PC-9 (cell line): ENCODE measurements around the gene LAMB4. TPM values are rescaled to one million over a fixed set of nuclear protein-coding genes. Genes with fewer than 3 reads are reported as not detected.

Source experiments
- BruUV-seq: library from RNA; stranded (reverse); fragments of 400-500 nt; replicated peaks from 2 replicates; lab custom pipeline; 2021; lab: Mats Ljungman, UMichigan
- CTCF ChIA-PET: fragments of 300-600 bp; sonication (Branson Sonifier 250); formaldehyde crosslinking; loops from one replicate; lab custom pipeline; 2022; ENCODE audit warnings: antibody characterized with exemption; lab: Charles Lee
- POLR2A ChIA-PET: fragments of 300-600 bp; sonication (Branson Sonifier 250); formaldehyde crosslinking; loops from one replicate; lab custom pipeline; 2022; ENCODE audit warnings: antibody characterized with exemption; ENCODE audit not compliant: unreplicated experiment; lab: Charles Lee
- DNase-seq, 2 experiments: peaks; one replicate each; pipeline versions ENCODE4 v3.0.0 to v3.0.0-alpha.2; 2015 to 2022; ENCODE audit warnings: mixed read lengths in 1 of 2
- H2AFZ ChIP-seq: fragments of 200-600 bp; sonication (generic); 2 replicates; pipeline ENCODE4 v1.8.1; 2017; ENCODE audit warnings: antibody characterized with exemption
- H3F3A ChIP-seq: fragments of 200-600 bp; sonication (generic); 2 replicates; pipeline ENCODE4 v1.8.1; 2017; ENCODE audit warnings: antibody characterized with exemption, mild to moderate bottlenecking, low read depth; ENCODE audit not compliant: insufficient read depth
- H3K27ac ChIP-seq: fragments of 200-600 bp; sonication (generic); 2 replicates; pipeline ENCODE4 v1.6.1; 2016; ENCODE audit warnings: mixed run types
- H3K27me3 ChIP-seq: fragments of 200-600 bp; sonication (generic); 2 replicates; pipeline ENCODE4 v1.6.1; 2016; ENCODE audit warnings: low read depth, mixed run types; ENCODE audit not compliant: insufficient read depth
- H3K36me3 ChIP-seq: fragments of 200-600 bp; sonication (generic); 2 replicates; pipeline ENCODE4 v1.6.1; 2016; ENCODE audit warnings: low read depth, mixed run types
- H3K4me1 ChIP-seq: fragments of 200-600 bp; sonication (generic); replicated peaks from 2 replicates; pipeline ENCODE4 v1.6.1; 2016; ENCODE audit warnings: mixed run types; ENCODE audit not compliant: insufficient read depth
- H3K4me2 ChIP-seq: fragments of 200-600 bp; sonication (generic); 2 replicates; pipeline ENCODE4 v1.6.1; 2017; ENCODE audit warnings: mixed run types
- H3K4me3 ChIP-seq: fragments of 200-600 bp; sonication (generic); 2 replicates; pipeline ENCODE4 v1.6.1; 2016; ENCODE audit warnings: mixed run types
- H3K79me2 ChIP-seq: fragments of 200-600 bp; sonication (generic); 2 replicates; pipeline ENCODE4 v1.6.1; 2017; ENCODE audit warnings: low read depth, mixed run types
- H3K9me2 ChIP-seq: fragments of 200-600 bp; sonication (generic); 2 replicates; pipeline ENCODE4 v1.8.1; 2017; ENCODE audit warnings: mild to moderate bottlenecking; ENCODE audit not compliant: insufficient read depth
- H3K9me3 ChIP-seq: fragments of 200-600 bp; sonication (generic); 2 replicates; pipeline ENCODE4 v1.8.1; 2016; ENCODE audit warnings: low read depth; ENCODE audit not compliant: insufficient read depth
- H4K20me1 ChIP-seq: fragments of 200-600 bp; sonication (generic); 2 replicates; pipeline ENCODE4 v1.8.1; 2017; ENCODE audit not compliant: insufficient read depth
- EZH2 ChIP-seq: fragments of 200-600 bp; sonication (generic); IDR thresholded peaks from 2 replicates; pipeline ENCODE4 v1.8.0; 2017; ENCODE audit warnings: antibody characterized with exemption, low read depth
- intact Hi-C: fragments of 100-400 bp; cut with micrococcal nuclease; formaldehyde crosslinking; loops from one replicate; pipeline ENCODE4 v1.10.0; 2022; ENCODE audit not compliant: unreplicated experiment
- total RNA-seq: library from RNA; stranded (reverse); gene quantifications from 2 replicates; pipeline ENCODE4 v1.2.3, GENCODE V29; 2021
- TF ChIP-seq, protein P1 (sequence below): fragments of 200-600 bp; sonication (generic); conservative IDR thresholded peaks from 2 replicates; pipeline ENCODE4 v1.6.1; 2017; ENCODE audit warnings: mixed run types, antibody characterized with exemption, mild to moderate bottlenecking, moderate library complexity

The LAMB4 gene
- total RNA-seq, 1 experiment from 2014 or later, result 0.83 TPM

DNA sequence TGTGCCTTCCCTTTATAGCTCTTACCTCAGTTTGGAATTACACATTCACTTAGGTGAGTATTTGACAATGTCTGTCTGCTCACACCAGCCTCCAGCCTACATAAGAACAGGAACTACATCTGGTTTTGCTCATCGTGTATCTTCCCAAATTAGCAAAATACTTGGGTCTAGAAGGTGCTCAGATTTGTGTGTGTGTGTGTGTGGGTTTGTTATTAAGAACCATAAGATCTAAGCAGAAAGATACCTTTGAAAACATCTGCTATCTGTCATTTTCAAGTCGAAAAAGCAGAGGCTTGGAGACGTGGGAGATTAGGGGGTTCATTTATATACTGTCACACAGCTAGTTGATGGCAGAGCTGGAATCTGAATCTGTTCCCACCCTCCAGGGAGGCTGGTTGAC is 14.8 kb upstream of the LAMB4 start:
- H3K4me3 ChIP-seq, result no peak overlapping the region
- no peaks in the 10 kb centered on the region for H3K36me3 ChIP-seq
- H3K27ac ChIP-seq, result no peak overlapping the region
- no peak overlapping the region for H2AFZ ChIP-seq
- H3K9me2 ChIP-seq, result no peaks in the 10 kb centered on the region
- H3K79me2 ChIP-seq, result no peaks in the 10 kb centered on the region
- ChIA-PET CTCF (interaction anchor here (0.6 to 1.2 kb wide), 3 partner anchors 114 to 402 kb away, joined by 3 to 24 read pairs (median 6); no protein-coding TSS in a partner anchor), POLR2A (no interaction called here)
- H4K20me1 ChIP-seq, result no peaks in the 10 kb centered on the region
- DNase-seq, result no peak
- intact Hi-C loops, result loop anchor here (5.0 to 10.0 kb wide), 4 partner anchors 253 to 1200 kb away; partner anchors contain the start of genes CBLL1 and DLD
- H3K4me2 ChIP-seq, result no peak overlapping the region
- TF ChIP-seq EZH2, result no peak
- TF ChIP-seq, protein P1, sequence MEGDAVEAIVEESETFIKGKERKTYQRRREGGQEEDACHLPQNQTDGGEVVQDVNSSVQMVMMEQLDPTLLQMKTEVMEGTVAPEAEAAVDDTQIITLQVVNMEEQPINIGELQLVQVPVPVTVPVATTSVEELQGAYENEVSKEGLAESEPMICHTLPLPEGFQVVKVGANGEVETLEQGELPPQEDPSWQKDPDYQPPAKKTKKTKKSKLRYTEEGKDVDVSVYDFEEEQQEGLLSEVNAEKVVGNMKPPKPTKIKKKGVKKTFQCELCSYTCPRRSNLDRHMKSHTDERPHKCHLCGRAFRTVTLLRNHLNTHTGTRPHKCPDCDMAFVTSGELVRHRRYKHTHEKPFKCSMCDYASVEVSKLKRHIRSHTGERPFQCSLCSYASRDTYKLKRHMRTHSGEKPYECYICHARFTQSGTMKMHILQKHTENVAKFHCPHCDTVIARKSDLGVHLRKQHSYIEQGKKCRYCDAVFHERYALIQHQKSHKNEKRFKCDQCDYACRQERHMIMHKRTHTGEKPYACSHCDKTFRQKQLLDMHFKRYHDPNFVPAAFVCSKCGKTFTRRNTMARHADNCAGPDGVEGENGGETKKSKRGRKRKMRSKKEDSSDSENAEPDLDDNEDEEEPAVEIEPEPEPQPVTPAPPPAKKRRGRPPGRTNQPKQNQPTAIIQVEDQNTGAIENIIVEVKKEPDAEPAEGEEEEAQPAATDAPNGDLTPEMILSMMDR, result no peak
- H3F3A ChIP-seq, result no peaks in the 10 kb centered on the region
- no peaks in the 10 kb centered on the region for H3K27me3 ChIP-seq
- BruUV-seq, result no TSS peak
- no peaks in the 10 kb centered on the region for H3K4me1 ChIP-seq
- no peaks in the 10 kb centered on the region for H3K9me3 ChIP-seq

DNA sequence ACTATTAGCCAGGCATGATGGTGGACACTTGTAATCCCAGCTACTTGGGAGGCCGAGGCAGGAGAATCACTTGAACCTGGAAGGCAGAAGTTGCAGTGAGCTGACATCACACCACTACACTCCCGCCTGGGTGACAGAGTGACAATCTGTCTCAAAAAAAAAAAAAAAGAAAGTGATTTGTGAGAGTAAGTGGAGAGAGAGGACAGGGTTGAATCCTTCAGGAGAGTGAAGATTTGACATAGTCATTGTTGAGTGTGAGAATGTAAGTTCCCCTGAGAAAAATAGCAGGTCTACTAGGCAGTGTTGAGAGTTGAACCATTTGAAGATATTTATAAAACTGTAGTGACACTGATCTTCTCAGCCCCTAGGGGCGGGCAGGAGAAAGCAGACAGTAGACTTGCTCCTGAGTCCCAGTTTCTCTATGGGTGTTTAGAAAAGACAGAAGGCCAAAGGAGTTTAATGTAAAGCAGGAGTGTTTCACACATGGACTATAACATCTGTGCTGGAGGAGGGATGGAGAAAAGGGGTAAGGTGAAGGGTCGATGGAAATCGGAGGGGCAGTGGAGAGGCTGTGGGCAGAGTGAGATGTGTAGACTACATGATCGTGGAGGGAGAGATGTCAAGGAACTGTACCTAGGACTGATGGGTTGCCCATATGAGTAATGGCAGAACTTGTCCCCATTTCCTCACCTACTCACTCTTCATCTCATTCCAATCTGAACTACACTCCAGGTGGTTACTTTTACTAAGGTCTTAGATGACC is 13.7 kb upstream of the LAMB4 start:
- CTCF ChIA-PET, result interaction anchor here (1.2 kb wide), 1 partner anchor 113 kb away, joined by 6 read pairs; no protein-coding TSS in a partner anchor

DNA sequence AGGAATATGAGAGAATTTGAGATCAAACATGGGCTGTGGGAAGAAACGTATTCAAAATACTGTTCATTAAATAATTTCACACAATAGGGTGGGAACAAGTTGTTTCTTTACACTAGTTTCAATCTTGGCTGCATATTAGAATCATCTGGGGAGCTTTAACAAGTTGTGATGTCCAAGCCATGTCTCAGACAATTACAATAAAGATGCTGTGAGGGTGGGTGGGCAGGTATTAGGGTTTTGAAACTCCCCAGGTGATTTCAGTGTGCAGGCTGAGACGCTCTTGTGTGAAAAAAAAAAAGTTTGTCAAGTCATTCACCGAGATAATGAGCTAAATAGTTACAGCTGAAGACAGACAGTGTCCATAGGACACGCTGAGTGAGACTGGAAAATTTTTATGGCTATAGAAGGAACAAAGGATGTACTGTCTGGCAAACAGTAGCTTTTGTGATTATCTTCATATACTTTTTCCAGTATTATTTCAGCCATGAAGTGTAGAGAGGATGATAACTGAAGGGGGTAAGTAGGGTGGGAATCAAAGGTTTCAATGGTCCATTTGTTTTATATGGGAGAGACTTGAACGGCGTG is 12.6 kb upstream of the LAMB4 start:
- no peak for TF ChIP-seq EZH2
- TF ChIP-seq, protein P1, result no peak
- no peaks in the 10 kb centered on the region for H3F3A ChIP-seq
- no peaks in the 10 kb centered on the region for H4K20me1 ChIP-seq
- H3K27me3 ChIP-seq, result no peaks in the 10 kb centered on the region
- H3K79me2 ChIP-seq, result no peaks in the 10 kb centered on the region
- no peak overlapping the region for H2AFZ ChIP-seq
- no peaks in the 10 kb centered on the region for H3K36me3 ChIP-seq
- ChIA-PET POLR2A (interaction anchor here (0.7 kb wide), 1 partner anchor 108 kb away, joined by 11 read pairs; no protein-coding TSS in a partner anchor), CTCF (no interaction called here)
- no peak overlapping the region for H3K4me2 ChIP-seq
- BruUV-seq, result no TSS peak
- no peak overlapping the region for H3K4me3 ChIP-seq
- no peaks in the 10 kb centered on the region for H3K9me2 ChIP-seq
- no peak for DNase-seq
- intact Hi-C loops, result loop anchor here (10.0 kb wide), 2 partner anchors 938 to 1198 kb away; no protein-coding TSS in a partner anchor
- no peaks in the 10 kb centered on the region for H3K9me3 ChIP-seq
- H3K27ac ChIP-seq, result no peak overlapping the region
- H3K4me1 ChIP-seq, result no peaks in the 10 kb centered on the region

More for the DNA sequence above, 13.7 kb upstream of the LAMB4 start:
- no peaks in the 10 kb centered on the region for H3K4me1 ChIP-seq
- H4K20me1 ChIP-seq, result no peaks in the 10 kb centered on the region
- no peaks in the 10 kb centered on the region for H3K36me3 ChIP-seq
- no peak for DNase-seq
- no TSS peak for BruUV-seq
- POLR2A ChIA-PET, result no interaction called here
- no peak overlapping the region for H3K4me3 ChIP-seq
- no peaks in the 10 kb centered on the region for H3K27me3 ChIP-seq
- no peak overlapping the region for H3K27ac ChIP-seq
- no peaks in the 10 kb centered on the region for H3K79me2 ChIP-seq
- TF ChIP-seq, protein P1, result no peak
- no peak for TF ChIP-seq EZH2
- no peak overlapping the region for H2AFZ ChIP-seq
- intact Hi-C loops, result loop anchor here (10.0 kb wide), 2 partner anchors 939 to 1199 kb away; no protein-coding TSS in a partner anchor
- no peaks in the 10 kb centered on the region for H3F3A ChIP-seq
- H3K4me2 ChIP-seq, result no peak overlapping the region
- no peaks in the 10 kb centered on the region for H3K9me2 ChIP-seq
- no peaks in the 10 kb centered on the region for H3K9me3 ChIP-seq
